HG03439 (cell line): ENCODE measurements around the gene KCNMB3.
"Not testable (repeated sequence)": the region's sequence is repeated elsewhere in the genome, so short reads cannot be mapped to it uniquely, and the experiment has no call there.

Experiments
- ATAC-seq: cut with Tn5 transposase; IDR thresholded peaks from one replicate; pipeline ENCODE4 v1.9.1; 2021; ENCODE audit warnings: mild to moderate bottlenecking, moderate library complexity; ENCODE audit not compliant: unreplicated experiment

KCNMB3 gene

GRCh38 chr3:179250803-179251476 is at the start of gene KCNMB3:
Gene KCNMB3, minus strand, starts transcription at chr3:179251114. Its CDS starts 124 bp downstream, at chr3:179250990.
- ATAC-seq: no peak

GRCh38 chr3:179299999-179300613 is 49.2 kb upstream of the KCNMB3 start:
- peak; percentile 64 for ATAC-seq

- ATAC-seq: no peak
These were observed 48.4 kb upstream of the KCNMB3 start for GRCh38 chr3:179299316-179299715.

GRCh38 chr3:179297971-179298725 is 47.2 kb upstream of the KCNMB3 start:
- ATAC-seq: no peak

GRCh38 chr3:179292450-179292849 is 41.5 kb upstream of the KCNMB3 start:
- ATAC-seq: no peak

- no peak for ATAC-seq
These were observed 38.4 kb upstream of the KCNMB3 start for GRCh38 chr3:179289295-179289694.

GRCh38 chr3:179288845-179289244 is 37.9 kb upstream of the KCNMB3 start:
- no peak for ATAC-seq

GRCh38 chr3:179286331-179286730 is 35.4 kb upstream of the KCNMB3 start:
- no peak for ATAC-seq

- no peak for ATAC-seq
These were observed 30.9 kb upstream of the KCNMB3 start for GRCh38 chr3:179281825-179282224.

GRCh38 chr3:179279837-179280236 is 28.9 kb upstream of the KCNMB3 start:
- ATAC-seq: no peak

GRCh38 chr3:179278932-179279693 is 28.2 kb upstream of the KCNMB3 start:
- ATAC-seq: no peak

- no peak for ATAC-seq
These were observed 27.2 kb upstream of the KCNMB3 start for GRCh38 chr3:179278151-179278550.

GRCh38 chr3:179276743-179277142 is 25.8 kb upstream of the KCNMB3 start:
- ATAC-seq: no peak

- no peak for ATAC-seq
These were observed 25.1 kb upstream of the KCNMB3 start for GRCh38 chr3:179276001-179276400.

- ATAC-seq: not testable (repeated sequence)
These were observed 23.5 kb upstream of the KCNMB3 start for GRCh38 chr3:179274434-179274833.

- no peak for ATAC-seq
These were observed 21.5 kb upstream of the KCNMB3 start for GRCh38 chr3:179272385-179272784.

GRCh38 chr3:179269152-179269707 is 18.3 kb upstream of the KCNMB3 start:
- ATAC-seq: no peak

- no peak for ATAC-seq
These were observed 17.6 kb upstream of the KCNMB3 start for GRCh38 chr3:179268400-179269051.

- no peak for ATAC-seq
These were observed 15.8 kb upstream of the KCNMB3 start for GRCh38 chr3:179266701-179267211.

GRCh38 chr3:179265875-179266274 is 15.0 kb upstream of the KCNMB3 start:
- no peak for ATAC-seq
